Stimulated activated CD4-positive, alpha-beta T cell treated with anti-CD3 and anti-CD28 coated beads, Interleukin-2, amount 100 ng/mL, for 24 hours (primary cell): ENCODE data around the gene SUPT7L.
A peak's percentile ranks its signal among the peaks of the same experiment; 100 is the strongest.
"Not testable (repeated sequence)": the region's sequence is repeated elsewhere in the genome, so short reads cannot be mapped to it uniquely, and the experiment has no call there.

Experiments used
- DNase-seq, 2 donors: peaks; one replicate each; pipeline ENCODE4 v3.0.0-alpha.2; 2020

Gene SUPT7L

GRCh38 chr2:27685006-27685405, 21.6 kb upstream of the SUPT7L start:
- not testable (repeated sequence) for DNase-seq

DNA sequence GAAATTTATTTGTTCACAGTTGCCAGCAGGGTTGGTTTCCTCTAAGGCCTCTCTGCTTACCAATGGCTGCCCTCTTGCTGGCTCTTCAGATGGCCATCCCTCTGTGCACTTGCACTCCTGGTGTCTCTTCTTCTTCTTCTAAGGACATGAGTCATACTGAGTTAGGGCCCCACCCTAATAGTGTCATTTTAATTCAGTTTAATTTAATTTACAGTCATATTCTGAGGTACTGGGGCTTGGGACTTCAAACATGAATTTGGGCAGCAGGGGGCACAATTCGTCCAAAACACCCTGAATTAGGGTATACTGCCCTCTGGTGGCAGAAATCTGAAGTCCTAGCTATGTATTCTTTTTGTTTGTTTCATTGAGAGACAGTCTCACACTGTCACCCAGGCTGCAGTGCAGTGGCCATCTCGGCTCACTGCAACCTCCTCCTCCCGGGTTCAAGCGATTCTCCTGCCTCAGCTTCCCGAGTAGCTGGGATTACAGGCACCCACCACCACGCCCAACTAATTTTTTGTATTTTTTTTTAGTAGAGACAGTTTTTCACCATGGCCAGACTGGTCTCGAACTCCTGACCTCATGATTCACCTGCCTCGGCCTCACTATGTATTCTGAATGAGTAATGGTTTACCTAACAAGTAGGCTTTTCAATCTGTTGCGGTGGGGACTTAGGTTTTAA, 20.1 kb upstream of the SUPT7L start:
- DNase-seq, result peak; percentile 86 to 95

DNA sequence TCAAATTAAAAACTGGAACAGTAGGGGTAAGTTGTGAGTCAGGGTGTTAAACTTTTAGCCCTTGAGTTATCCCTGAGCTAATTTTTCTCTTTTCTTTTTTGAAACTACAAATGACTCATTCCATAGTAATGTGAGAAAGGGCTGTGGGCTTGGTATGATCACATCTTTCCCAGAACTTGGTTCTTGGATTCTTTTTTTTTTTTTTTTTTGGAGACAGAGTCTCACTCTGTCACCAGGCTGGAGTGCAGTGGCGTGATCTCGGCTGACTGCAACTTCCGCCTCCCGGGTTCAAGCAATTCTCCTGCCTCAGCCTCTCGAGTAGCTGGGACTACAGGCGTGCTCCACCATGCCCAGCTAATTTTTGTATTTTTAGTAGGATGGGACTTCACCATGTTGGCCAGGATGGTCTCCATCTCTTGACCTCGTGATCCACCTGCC, 18.9 kb upstream of the SUPT7L start:
- DNase-seq, result not testable (repeated sequence)

DNA sequence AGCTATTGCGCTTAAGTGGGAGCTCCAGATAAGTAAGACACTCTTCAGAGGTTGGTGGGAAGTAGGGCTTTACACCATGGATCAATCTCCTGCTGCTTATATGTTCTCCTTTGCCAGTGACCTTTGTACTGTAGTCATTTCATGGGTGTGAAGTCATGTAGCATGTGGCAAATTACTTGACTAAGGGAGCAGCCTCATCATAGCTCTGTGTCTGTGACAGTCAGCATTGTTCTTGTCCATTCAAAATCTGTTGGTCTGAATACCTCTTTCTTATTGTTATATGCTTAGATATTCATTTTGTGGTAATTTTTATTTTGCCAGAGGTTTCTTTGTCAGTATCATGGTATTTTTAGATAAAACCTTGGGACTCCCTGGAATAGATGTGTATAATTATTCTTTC, 18.4 kb upstream of the SUPT7L start:
- DNase-seq, result no peak

- no peak for DNase-seq
Measured at GRCh38 chr2:27680571-27680970, 17.2 kb upstream of the SUPT7L start.

DNA sequence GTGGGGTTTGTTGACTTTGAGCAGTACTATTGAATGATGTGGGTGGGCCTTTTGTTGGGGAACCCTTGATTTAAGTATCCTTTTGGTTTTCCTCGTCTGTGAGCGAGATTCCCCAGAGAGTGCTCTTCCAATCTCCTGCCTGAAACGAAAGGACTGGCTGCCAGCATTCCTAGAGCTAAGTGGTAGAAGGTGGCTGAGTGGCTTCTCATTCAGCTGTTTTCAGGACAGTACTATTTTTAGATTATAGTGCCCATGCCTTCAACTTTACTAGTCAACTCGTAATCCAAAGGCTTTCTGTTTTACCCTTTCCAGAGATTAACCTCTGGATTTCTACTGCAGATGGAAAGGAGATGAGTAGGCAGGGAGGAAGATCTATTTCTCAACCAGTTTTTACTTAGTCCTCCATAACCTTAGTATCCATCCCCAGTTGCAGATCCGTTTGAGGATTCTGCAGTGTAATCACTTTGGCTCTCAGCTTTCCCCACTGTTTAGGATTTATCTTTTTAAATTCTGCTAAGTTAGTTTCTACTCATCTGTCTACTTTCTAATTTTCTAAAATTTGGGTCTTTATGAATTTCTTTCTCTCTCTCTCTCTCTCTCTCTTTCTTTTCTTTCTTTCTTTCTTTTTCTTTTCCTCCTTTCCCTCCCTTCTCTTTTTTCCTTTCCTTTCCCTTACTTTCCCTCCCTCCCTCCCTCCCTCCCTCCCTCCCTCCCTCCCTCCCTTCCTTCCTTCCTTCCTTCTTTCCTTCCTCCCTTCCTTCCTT, 9.5 kb upstream of the SUPT7L start:
- no peak for DNase-seq

DNA sequence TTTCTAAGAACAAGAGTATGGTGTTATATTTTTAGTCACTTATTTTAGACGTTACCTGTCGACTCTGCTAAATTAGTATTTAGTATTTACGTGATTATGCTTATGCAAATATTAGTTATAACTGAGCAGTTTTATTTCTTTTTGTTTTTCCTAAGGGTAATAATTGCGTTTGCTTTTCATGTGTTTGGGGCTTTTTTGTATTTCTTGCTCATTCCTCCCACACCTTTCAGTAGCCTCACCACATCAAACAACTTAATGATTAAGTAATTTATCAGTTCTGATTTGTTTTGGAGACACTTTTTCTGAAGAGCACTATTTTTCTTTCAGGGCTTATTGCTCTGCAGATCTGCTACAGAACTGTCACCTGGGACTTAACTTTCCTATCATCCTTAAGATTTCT, 7.8 kb upstream of the SUPT7L start:
- DNase-seq, result no peak

- no peak for DNase-seq
Measured at GRCh38 chr2:27667446-27667845, 4.0 kb upstream of the SUPT7L start.

GRCh38 chr2:27664622-27665363, 1.4 kb upstream of the SUPT7L start:
- no peak for DNase-seq

GRCh38 chr2:27664154-27664574, 750 bp upstream of the SUPT7L start:
- DNase-seq, result peak in 1 of 2 donors; percentile 12

DNA sequence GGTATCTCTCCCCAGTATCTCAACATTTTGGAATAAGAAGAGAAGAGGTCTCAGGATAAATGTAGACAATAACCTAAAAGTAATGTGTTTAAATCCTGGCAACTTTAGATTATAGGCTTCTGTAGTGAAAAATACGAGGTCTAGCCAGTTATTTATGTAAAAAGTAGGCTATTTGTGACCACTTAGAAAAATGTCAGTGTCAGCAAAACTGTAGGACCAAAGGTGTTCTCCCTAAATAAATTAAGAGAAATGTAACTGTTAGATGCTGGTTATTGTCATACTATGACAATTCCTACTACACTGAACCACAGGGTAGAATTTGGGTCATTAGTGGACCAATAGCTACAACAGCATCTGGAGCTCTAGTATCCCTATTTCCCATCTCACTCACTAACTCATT, 2.0 kb downstream of the SUPT7L start:
- DNase-seq, result no peak

- no peak for DNase-seq
Measured at GRCh38 chr2:27655155-27655951, 8.1 kb downstream of the SUPT7L start.

DNA sequence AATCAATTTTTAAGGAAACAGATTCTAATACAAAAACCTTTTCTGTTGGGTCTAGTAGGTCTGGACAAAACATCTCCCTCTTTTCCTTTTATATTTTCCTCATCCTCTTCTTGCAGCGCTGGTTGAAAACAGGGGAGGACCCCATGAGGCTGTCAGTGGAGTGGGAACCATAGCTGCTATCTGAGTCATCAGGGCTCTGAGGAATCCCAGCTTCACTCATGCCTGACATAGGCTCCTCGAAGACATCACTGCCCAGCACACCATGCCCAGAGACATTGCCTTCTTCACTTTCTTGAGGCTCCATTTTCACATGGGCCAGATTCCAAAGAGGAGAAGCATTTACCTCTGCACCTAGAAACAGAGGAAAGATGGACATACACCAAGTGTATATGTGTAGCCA, 10.0 kb downstream of the SUPT7L start:
- DNase-seq, result no peak

GRCh38 chr2:27652790-27653189, 10.6 kb downstream of the SUPT7L start:
- DNase-seq, result no peak

DNA sequence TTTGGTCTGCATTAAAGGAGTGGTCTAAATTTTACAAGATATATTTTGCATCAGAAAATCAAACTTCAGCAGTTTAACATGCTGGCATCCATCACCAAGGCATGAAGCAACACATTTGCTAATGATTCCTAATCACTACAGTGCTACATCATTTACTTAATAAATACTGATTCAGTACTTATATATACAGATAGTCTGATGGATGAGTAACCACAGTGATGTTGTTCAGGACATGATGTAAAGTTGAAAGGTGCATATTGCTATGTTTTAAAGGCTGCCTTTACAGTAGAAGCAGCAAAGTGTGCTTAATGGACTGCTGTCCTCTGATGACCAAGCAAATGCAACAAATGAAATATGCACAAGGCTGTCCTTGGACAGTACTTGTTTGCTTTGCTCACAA, 11.1 kb downstream of the SUPT7L start:
- DNase-seq, result no peak

- no peak for DNase-seq
Measured at GRCh38 chr2:27651056-27651455, 12.4 kb downstream of the SUPT7L start.

GRCh38 chr2:27647737-27648136, 15.7 kb downstream of the SUPT7L start:
- no peak for DNase-seq

DNA sequence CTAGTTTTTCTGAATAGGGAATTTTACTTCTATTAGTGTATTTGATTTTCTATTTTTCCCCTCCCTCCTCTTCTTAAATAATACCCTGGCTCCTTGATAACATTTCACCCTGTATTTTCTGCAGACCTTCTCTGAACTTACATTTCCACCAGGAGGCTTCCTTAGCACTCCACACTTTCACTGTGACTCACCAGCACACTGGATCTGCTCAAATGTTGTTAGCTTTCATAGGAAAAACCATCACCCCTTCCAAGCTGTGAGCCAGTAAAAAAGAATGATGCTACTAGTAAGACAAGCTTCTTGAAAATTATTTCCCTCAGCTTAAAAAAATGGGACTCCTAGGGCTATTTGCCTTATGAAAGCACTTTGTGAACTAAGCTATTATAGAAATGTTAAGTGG, 16.1 kb downstream of the SUPT7L start:
- DNase-seq, result no peak

DNA sequence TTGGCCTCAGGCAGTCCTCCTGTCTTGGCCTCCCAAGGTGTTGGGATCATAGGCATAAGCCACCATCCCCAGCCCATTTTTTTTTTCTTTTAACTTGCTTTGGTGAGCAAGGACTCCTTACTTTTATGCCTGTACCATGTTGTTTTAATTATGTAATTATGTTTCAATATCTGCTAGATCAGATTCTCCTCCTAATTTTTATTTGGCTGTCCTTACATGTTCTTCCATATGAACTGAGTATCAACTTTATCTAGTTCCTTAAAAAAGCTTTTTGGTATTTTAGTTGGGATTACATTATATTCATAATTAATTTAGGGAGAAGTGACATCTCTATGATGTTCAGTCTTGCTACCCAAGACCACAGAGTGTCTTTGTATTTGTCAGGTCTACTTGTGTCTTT, 18.2 kb downstream of the SUPT7L start:
- DNase-seq, result no peak

DNA sequence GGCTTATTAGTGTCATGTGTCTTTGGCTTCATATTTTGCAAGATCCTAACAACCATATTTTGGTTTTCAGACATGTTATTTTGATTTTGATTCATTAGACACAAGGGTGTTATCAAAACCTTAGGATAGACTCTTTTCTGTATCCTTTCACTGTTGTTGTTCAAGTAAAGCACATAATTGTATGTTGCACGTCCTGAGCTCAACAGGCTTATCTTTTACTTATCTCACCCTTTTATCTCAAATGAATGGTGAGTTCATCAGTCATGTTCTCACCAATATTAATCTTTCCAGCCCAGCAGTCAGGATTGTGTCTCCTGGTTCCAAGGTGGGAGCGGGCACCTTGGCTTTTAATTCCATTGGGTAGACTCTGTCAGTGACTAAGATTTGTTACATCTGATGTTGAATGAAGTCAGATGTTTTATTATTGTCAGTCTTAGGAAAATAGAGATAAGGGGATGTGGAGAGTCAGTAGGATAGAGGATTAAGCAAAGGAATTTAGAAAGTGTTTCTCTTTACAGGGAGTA, 22.6 kb downstream of the SUPT7L start:
- no peak for DNase-seq

DNA sequence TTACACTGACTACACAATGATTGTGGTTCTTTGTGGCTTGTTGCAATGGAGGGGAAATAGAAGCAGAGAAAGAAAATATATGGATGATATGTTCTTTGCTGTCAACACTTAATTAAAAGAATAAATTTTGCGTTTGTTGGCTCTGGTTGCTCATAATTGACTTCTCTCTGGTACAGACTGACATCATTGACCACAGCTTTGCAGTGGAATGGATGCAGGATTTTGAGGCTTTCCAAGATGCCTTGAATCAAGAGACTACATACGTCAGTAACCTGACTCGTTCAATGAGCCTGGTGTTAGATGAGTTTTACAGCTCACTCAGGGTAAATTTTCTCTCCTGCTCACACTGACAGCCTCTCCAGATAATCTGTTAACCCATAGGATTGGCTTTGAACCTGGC, 24.7 kb downstream of the SUPT7L start:
- no peak for DNase-seq

DNA sequence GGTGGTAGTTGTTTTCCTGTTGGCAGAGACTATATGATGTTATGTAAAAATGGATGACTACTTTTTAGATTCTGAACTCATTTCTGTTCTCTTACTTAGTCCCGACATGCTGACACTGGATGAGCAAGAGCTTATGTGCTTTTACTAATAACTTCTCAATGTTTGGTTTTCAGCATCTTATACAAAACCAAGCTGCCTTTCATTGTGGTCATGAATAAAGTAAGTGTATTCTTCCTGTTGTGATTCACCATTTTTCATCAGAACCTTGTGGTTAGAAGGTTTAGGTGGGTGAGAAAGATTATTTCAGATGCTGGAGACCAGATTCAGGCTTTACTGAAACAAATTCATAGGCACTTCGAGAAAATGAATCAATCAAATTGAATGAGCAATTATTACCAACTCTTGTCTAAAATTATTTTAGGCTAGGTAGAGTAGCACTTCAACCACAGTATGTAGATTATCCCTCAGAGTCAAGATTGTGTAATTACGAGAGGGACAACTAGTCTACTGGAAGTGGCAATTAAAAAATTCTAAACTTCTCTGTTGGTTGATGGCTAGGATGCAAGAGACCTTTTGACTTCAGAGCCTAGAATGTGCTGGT, 25.3 kb downstream of the SUPT7L start:
- DNase-seq, result peak in 1 of 2 donors; percentile 33
